ENCODE results near the gene NCKAP5.

DNA sequence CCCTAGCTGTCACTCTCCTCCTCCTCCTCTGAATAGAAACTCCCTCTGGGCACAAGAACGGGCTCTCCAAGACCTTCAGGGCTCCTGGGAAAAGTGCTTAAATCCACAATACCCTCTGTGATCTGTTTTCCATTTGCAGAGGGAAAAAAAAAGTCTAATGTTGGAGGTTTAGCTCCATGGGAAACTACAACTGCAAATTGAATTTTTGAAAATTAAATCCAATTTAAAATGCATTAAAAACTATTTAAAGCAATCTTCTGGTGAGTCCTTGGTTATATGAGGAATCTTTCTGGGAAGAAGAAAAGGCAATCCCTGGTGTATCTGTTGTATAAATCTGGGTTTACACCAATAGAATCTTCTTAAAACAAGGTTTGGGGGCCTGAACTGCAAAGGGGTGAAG is 64.3 kb downstream of the NCKAP5 start:
- TF ChIP-seq TAF1 (IDR thresholded peaks at IDR 0.05; ENCODE audit: borderline replicate concordance, low read depth, low read length): no peak
- no peak for TF ChIP-seq POLR2AphosphoS5 (IDR thresholded peaks at IDR 0.05; ENCODE audit: low read depth, low read length)
- TF ChIP-seq POLR2A (IDR thresholded peaks at IDR 0.05; ENCODE audit: low read depth, low read length): no peak

Measured in GM12892 (cell line).